BJ (cell line): Measurements from ENCODE around the gene CNTN3. TPM values are rescaled to one million over a fixed set of nuclear protein-coding genes. Genes with fewer than 3 reads are reported as not detected.

Experiments used
- CTCF ChIA-PET: fragments of 350-600 bp; formaldehyde crosslinking; extraction: SDS; loops from one replicate; lab custom pipeline; 2021; ENCODE audit warnings: antibody characterized with exemption, inconsistent platforms; lab: Yijun Ruan, JAX
- POLR2A ChIA-PET: fragments of 300-600 bp; sonication (Branson Sonifier 250); formaldehyde crosslinking; extraction: SDS; loops from one replicate; lab custom pipeline; 2021; ENCODE audit warnings: antibody characterized with exemption; lab: Charles Lee
- DNase-seq: peaks from one replicate; pipeline ENCODE4 v3.0.0-alpha.2; 2011; ENCODE audit warnings: low read depth
- H3K27me3 ChIP-seq: 2 replicates; pipeline ENCODE4 v1.6.0; 2011; ENCODE audit warnings: low read length; ENCODE audit not compliant: control insufficient read depth, insufficient read depth
- H3K36me3 ChIP-seq: 2 replicates; pipeline ENCODE4 v1.5.1; 2011; ENCODE audit warnings: low read length; ENCODE audit not compliant: control insufficient read depth, insufficient read depth
- H3K4me3 ChIP-seq: 2 replicates; pipeline ENCODE4 v1.5.1; 2011; ENCODE audit warnings: low read depth, mild to moderate bottlenecking, control low read depth, low read length
- CTCF ChIP-seq: IDR thresholded peaks from 2 replicates; pipeline ENCODE4 v1.5.1; 2011; ENCODE audit warnings: low read depth, mild to moderate bottlenecking, control low read depth, inconsistent platforms, low read length, moderate library complexity; ENCODE audit not compliant: insufficient read depth
- polyA plus RNA-seq: library from polyadenylated mRNA; depleted of rRNA; stranded (reverse); fragments of >200 nt; gene quantifications from 2 replicates; pipeline ENCODE4 v1.2.3, GENCODE V29; 2011

Gene CNTN3
- polyA plus RNA-seq, 1 experiment, result 2.6 TPM

GRCh38 chr3:74593152-74593551 is 21.3 kb downstream of the CNTN3 start:
- POLR2A ChIA-PET, result no interaction called here
- no peak for TF ChIP-seq CTCF
- H3K36me3 ChIP-seq, result no peaks in the 10 kb centered on the region
- CTCF ChIA-PET, result interaction anchor here (0.9 to 1.6 kb wide), 2 partner anchors 20 to 217 kb away, joined by 4 to 5 read pairs; no protein-coding TSS in a partner anchor
- DNase-seq, result no peak
- no peaks in the 10 kb centered on the region for H3K27me3 ChIP-seq
- H3K4me3 ChIP-seq, result no peak overlapping the region

GRCh38 chr3:74592359-74592758 is 22.1 kb downstream of the CNTN3 start:
- TF ChIP-seq CTCF, result no peak
- no peak overlapping the region for H3K4me3 ChIP-seq
- DNase-seq, result no peak
- POLR2A ChIA-PET, result no interaction called here
- H3K36me3 ChIP-seq, result no peaks in the 10 kb centered on the region
- CTCF ChIA-PET, result interaction anchor here (0.7 to 1.6 kb wide), 3 partner anchors 21 to 216 kb away, joined by 3 to 5 read pairs (median 4); no protein-coding TSS in a partner anchor
- H3K27me3 ChIP-seq, result no peaks in the 10 kb centered on the region

GRCh38 chr3:74591946-74592345 is 22.5 kb downstream of the CNTN3 start:
- DNase-seq, result no peak
- H3K27me3 ChIP-seq, result no peaks in the 10 kb centered on the region
- ChIA-PET CTCF (interaction anchor here (0.7 to 1.6 kb wide), 2 partner anchors 22 to 24 kb away, joined by 3 to 4 read pairs; no protein-coding TSS in a partner anchor), POLR2A (no interaction called here)
- TF ChIP-seq CTCF, result no peak
- H3K36me3 ChIP-seq, result no peaks in the 10 kb centered on the region
- no peak overlapping the region for H3K4me3 ChIP-seq

- CTCF ChIA-PET, result no interaction called here
- no peak for TF ChIP-seq CTCF
- Histone ChIP-seq H3K4me3 (no peak overlapping the region), H3K27me3 (no peaks in the 10 kb centered on the region), H3K36me3 (no peaks in the 10 kb centered on the region)
- POLR2A ChIA-PET, result no interaction called here
- no peak for DNase-seq
Measured at GRCh38 chr3:74591342-74591741, 23.1 kb downstream of the CNTN3 start.

GRCh38 chr3:74590620-74591262 is 23.7 kb downstream of the CNTN3 start:
- H3K27me3 ChIP-seq, result no peaks in the 10 kb centered on the region
- no peak for DNase-seq
- no peak overlapping the region for H3K4me3 ChIP-seq
- no peaks in the 10 kb centered on the region for H3K36me3 ChIP-seq
- no peak for TF ChIP-seq CTCF
- CTCF ChIA-PET, result no interaction called here
- POLR2A ChIA-PET, result no interaction called here
